ENCODE data around the gene FHIT. TPM values are rescaled to one million over a fixed set of nuclear protein-coding genes. Genes with fewer than 3 reads are reported as not detected.

FHIT gene
- total RNA-seq, 4 donors from 2014 or later, result 3.5 to 17.0 (median 16.7) TPM

GRCh38 chr3:60573494-60573893, 677.8 kb downstream of the FHIT start:
- Histone ChIP-seq H3K36me3 (no peaks in the 10 kb centered on the region), H3K4me1 (no peaks in the 10 kb centered on the region), H3K9me3 (no peaks in the 10 kb centered on the region), H3K4me3 (no peak overlapping the region), H3K27ac (no peak overlapping the region), H3K27me3 (no peaks in the 10 kb centered on the region)
- no peak for DNase-seq
- TF ChIP-seq CTCF (IDR thresholded peaks at IDR 0.05) (no peak), POLR2A (IDR thresholded peaks at IDR 0.05) (no peak)

- H3K27ac ChIP-seq, result no peak overlapping the region
- no peaks in the 10 kb centered on the region for H3K4me1 ChIP-seq
- TF ChIP-seq POLR2A (IDR thresholded peaks at IDR 0.05) (no peak), CTCF (IDR thresholded peaks at IDR 0.05) (no peak)
- H3K9me3 ChIP-seq, result no peaks in the 10 kb centered on the region
- no peaks in the 10 kb centered on the region for H3K36me3 ChIP-seq
- DNase-seq, result no peak
- H3K4me3 ChIP-seq, result no peak overlapping the region
- no peaks in the 10 kb centered on the region for H3K27me3 ChIP-seq
Observed at GRCh38 chr3:60571511-60571910, 679.7 kb downstream of the FHIT start.

- Histone ChIP-seq H3K36me3 (no peaks in the 10 kb centered on the region), H3K4me1 (no peaks in the 10 kb centered on the region), H3K9me3 (no peaks in the 10 kb centered on the region), H3K27me3 (no peaks in the 10 kb centered on the region), H3K4me3 (no peak overlapping the region), H3K27ac (no peak overlapping the region)
- DNase-seq, result no peak
- TF ChIP-seq POLR2A (IDR thresholded peaks at IDR 0.05), result no peak
- TF ChIP-seq CTCF (IDR thresholded peaks at IDR 0.05), result no peak
Observed at GRCh38 chr3:60557122-60557521, 694.1 kb downstream of the FHIT start.

GRCh38 chr3:60555686-60556354, 695.4 kb downstream of the FHIT start:
- Histone ChIP-seq H3K4me3 (no peak overlapping the region), H3K27ac (no peak overlapping the region), H3K27me3 (no peaks in the 10 kb centered on the region), H3K4me1 (no peaks in the 10 kb centered on the region), H3K36me3 (no peaks in the 10 kb centered on the region), H3K9me3 (no peaks in the 10 kb centered on the region)
- no peak for DNase-seq
- TF ChIP-seq CTCF (IDR thresholded peaks at IDR 0.05) (no peak), POLR2A (IDR thresholded peaks at IDR 0.05) (no peak)

GRCh38 chr3:60553144-60553543, 698.1 kb downstream of the FHIT start:
- Histone ChIP-seq H3K9me3 (no peaks in the 10 kb centered on the region), H3K27ac (no peak overlapping the region), H3K36me3 (no peaks in the 10 kb centered on the region), H3K4me3 (no peak overlapping the region), H3K4me1 (no peaks in the 10 kb centered on the region), H3K27me3 (no peaks in the 10 kb centered on the region)
- no peak for TF ChIP-seq CTCF (IDR thresholded peaks at IDR 0.05)
- no peak for TF ChIP-seq POLR2A (IDR thresholded peaks at IDR 0.05)
- DNase-seq, result no peak

GRCh38 chr3:60552581-60552980, 698.7 kb downstream of the FHIT start:
- Histone ChIP-seq H3K9me3 (no peaks in the 10 kb centered on the region), H3K27ac (no peak overlapping the region), H3K36me3 (no peaks in the 10 kb centered on the region), H3K4me3 (no peak overlapping the region), H3K4me1 (no peaks in the 10 kb centered on the region), H3K27me3 (no peaks in the 10 kb centered on the region)
- DNase-seq, result no peak
- no peak for TF ChIP-seq POLR2A (IDR thresholded peaks at IDR 0.05)
- no peak for TF ChIP-seq CTCF (IDR thresholded peaks at IDR 0.05)

Data from Peyer's patch (tissue), 4 donors.